ENCODE results near the gene SUZ12.
"Not testable (repeated sequence)": the region's sequence is repeated elsewhere in the genome, so short reads cannot be mapped to it uniquely, and the experiment has no call there.

SUZ12 gene

GRCh38 chr17:32042266-32042665 lies 105.5 kb downstream of the SUZ12 start:
- DNase-seq: not testable (repeated sequence)

- not testable (repeated sequence) for DNase-seq
Measured at GRCh38 chr17:32045611-32046010, 108.8 kb downstream of the SUZ12 start.

GRCh38 chr17:32047663-32048062 lies 110.9 kb downstream of the SUZ12 start:
- not testable (repeated sequence) for DNase-seq
